HG03097 (cell line): ENCODE measurements around the gene PTCD2.

Experiments
- ATAC-seq: cut with Tn5 transposase; IDR thresholded peaks from one replicate; pipeline ENCODE4 v1.9.1; 2021; ENCODE audit not compliant: unreplicated experiment, low FRiP score

The PTCD2 gene

DNA sequence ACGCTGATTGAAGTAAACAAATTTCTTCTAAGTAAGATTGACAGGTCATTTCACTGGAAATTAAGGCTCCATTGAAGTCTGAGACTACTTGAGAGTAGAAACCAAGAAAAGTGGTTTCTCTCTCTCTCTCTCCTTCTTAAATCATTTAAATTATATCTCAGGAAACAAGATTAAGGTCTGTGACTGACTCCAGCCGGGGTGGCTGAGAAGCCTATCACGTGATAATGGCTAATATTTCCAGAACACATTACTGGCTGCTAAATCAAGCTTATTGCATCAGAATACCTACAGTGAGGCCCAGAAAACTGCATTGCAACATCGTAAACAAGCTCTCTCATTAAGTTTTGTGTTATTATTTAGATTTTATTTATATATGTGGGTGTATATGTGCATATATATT is 88.4 kb downstream of the PTCD2 start:
- no peak for ATAC-seq

DNA sequence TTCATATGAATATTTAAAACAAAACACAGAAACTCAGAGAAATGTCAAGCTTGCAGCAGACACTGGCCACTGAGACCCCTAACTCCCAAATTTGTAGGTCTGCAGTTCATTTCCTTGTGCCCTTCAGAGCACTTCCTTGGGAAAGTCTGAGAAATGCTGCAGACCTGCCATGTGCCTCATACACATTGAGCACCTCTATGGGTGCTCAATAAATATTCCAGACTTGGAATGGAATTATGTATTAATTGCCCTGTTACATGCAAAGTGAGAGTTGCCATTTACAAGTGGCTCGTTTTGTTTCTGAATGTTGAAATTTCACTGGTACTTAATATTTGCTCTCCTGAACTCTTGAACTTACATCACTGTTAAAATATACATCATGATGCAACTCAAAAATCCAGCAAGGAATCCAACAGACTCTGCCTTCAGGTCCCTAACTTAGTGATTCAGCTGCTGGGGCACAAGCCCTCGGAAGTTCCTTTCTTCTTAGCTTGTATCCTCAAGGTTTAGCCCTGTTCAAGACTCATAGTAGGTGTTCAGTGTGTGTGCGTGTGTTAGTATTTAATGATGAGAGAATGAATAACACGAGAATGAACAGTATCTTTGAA is 90.6 kb downstream of the PTCD2 start:
- ATAC-seq: no peak

DNA sequence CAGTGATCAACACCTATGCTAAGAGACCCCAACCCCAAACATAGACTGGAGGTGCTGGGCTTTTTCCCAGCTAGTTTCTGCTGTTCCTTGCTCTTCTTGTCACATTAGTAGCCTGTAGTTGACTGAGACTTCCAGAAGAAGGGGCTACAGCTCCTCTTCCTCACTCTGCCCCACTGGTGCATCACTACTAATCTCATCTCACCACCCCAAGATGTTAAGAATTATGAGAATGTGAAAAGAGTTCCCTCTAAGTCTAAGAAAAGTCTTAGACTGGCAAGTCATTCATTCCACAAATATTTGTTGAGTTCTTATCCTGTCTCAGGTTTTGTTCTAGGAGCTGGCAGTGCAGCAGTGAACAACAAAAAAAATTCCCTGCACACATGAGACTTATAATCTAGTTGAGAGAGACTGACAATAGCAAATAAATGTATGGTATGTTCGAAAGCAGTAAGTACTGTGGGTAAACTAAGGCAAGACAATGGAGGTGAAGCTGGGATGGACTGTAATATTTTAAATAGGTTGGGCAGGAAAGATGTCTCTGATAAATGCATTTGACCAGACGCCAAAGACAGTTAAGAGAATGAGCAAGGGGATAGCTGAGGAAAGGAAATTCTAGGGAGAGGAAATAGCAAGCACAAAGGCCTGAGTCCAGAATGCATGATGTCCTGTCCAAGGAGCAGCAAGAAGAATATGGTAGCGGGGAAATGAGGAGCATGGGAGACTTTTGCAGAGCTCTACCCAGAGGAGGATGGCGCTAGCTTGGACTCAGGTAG is 92.3 kb downstream of the PTCD2 start:
- ATAC-seq: no peak

DNA sequence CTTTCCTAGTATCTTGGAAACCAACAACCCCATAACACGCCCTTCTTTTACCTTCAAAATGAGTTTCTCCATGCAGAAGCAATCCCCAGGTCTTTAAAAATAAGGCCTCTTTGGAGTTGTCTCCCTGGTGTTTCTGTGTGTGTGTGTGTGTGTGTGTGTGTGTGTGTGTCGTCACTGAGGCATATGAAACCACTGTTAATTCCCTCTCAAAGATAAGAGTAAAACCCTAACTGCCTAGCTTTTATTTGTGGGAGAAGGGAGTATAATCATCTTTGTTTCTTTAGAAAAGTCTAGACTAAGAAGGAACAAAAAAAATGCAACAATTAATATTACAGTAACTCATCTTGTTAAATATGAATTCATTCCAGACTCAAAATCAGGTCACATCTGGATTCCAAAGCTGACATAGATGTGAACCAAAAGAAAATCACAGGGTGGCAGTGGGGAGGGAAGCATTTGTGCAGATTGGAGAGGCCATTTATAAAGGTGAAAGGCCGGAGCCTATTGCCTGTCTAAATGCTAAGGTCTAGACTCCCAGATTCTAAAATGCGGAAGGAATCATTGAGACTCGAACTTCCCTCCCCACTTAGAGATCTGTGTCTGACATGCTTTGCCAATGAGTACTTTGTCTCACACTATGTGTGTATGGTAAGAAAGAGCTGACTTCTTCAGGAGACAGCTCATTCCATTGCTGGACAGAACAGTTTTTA is 95.6 kb downstream of the PTCD2 start:
- no peak for ATAC-seq

DNA sequence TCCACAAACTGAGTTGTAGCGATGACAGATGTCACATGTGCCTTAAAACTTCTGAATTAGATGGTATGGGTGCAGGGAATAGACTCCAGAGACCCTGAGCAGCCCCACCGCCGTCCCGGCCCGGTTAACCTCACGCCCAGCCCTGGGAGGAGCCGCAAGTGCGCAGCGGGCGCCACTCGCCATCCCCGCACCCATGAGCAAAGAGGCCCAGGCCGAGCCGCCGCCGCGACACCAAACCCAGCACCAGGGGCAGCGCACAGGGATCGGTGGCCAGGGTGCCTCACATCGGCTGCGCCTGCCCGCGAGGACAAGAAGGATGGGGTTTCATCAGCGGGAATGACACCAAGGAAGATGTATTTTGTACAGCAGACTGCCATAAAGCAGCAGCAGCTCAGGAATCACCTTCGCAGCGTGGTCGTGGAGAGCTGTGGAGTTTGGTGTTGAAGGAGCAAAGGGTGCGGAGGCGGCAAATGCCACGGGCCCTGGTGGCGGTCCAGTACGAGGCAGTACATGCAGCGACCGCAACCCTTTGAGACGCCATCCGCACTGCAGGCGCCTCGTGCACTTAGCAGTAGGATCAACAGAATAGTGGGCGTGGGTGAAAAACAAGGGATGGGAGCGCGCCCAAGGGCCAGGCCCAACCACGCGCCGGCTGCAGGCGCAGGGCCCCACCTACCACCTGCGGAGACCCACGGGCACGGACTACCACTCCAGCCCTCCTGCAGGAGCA is 97.3 kb downstream of the PTCD2 start:
- no peak for ATAC-seq
